DND-41 (cell line): Measurements from ENCODE around the gene CRTAC1.

Source experiments
- CTCF ChIP-seq: IDR thresholded peaks from 2 replicates; pipeline ENCODE4 v1.5.1; 2012; ENCODE audit warnings: borderline replicate concordance, low read length, moderate library complexity, mild to moderate bottlenecking; ENCODE audit not compliant: poor library complexity, severe bottlenecking; ENCODE audit errors: extremely low read depth
- EZH2 ChIP-seq: IDR thresholded peaks from 3 replicates; pipeline ENCODE4 v1.6.1; 2012; ENCODE audit warnings: borderline replicate concordance, low read depth, mild to moderate bottlenecking, moderate library complexity, low read length, inconsistent platforms; ENCODE audit not compliant: severe bottlenecking

GRCh38 chr10:97891497-97892167 is 138.8 kb downstream of the CRTAC1 start:
- TF ChIP-seq CTCF (no peak), EZH2 (no peak)
